H1 (cell line): Measurements from ENCODE around the gene ZNF644. TPM values are rescaled to one million over a fixed set of nuclear protein-coding genes. Genes with fewer than 3 reads are reported as not detected.

Experiments
- GTF2F1 ChIP-seq: IDR thresholded peaks from 2 replicates; pipeline ENCODE4 v1.6.1; 2012; ENCODE audit warnings: low read depth, low read length, improper control_type of control experiment, borderline replicate concordance
- HDAC6 ChIP-seq: IDR thresholded peaks from one replicate; pipeline ENCODE4 v1.7.1; 2012; ENCODE audit warnings: low read depth, mild to moderate bottlenecking, inconsistent platforms, low read length, moderate library complexity
- PHF8 ChIP-seq: fragments of 200-600 bp; sonication (generic); conservative IDR thresholded peaks from 2 replicates; pipeline ENCODE4 v1.7.1; 2012; ENCODE audit warnings: low read depth, mild to moderate bottlenecking, inconsistent platforms, low read length, moderate library complexity
- TAF7 ChIP-seq: optimal IDR thresholded peaks from 2 replicates; pipeline ENCODE3; 2011; ENCODE audit warnings: low read depth, mild to moderate bottlenecking, inconsistent platforms, low read length, moderate library complexity, borderline replicate concordance
- TEAD4 ChIP-seq: IDR thresholded peaks from 2 replicates; pipeline ENCODE4 v1.6.1; 2012; ENCODE audit warnings: low read depth, low read length, inconsistent platforms, mixed read lengths
- polyA plus RNA-seq, 7 experiments: library from polyadenylated mRNA; depleted of rRNA in 3 of 7; stranded (reverse) in 5 of 7; unstranded in 2 of 7; fragments of >200 nt in 5 of 7; fragments of 200-250 nt in 2 of 7; gene quantifications; 1 replicate in 5 of 7; 2 replicates in 1 of 7; 4 replicates in 1 of 7; pipeline versions ENCODE4 v1.2.1 to v1.2.3, GENCODE V29; 2011 to 2013; ENCODE audit warnings: missing spikeins in 2 of 7, mixed read lengths in 2 of 7
- total RNA-seq: library from RNA; stranded (reverse); fragmentation: NEBNext Ultra II Directional; extraction: Animal tissue kit (Norgen Biotek cat#: 25700); gene quantifications from 2 replicates; pipeline ENCODE4 v1.2.1, GENCODE V29; 2021

Gene ZNF644
- total and polyA plus RNA-seq, 2 of the 8 experiments (the other 6 are each of a cell fraction or from before 2014, with no cell fraction given), result 14.5 to 93.5 TPM

DNA sequence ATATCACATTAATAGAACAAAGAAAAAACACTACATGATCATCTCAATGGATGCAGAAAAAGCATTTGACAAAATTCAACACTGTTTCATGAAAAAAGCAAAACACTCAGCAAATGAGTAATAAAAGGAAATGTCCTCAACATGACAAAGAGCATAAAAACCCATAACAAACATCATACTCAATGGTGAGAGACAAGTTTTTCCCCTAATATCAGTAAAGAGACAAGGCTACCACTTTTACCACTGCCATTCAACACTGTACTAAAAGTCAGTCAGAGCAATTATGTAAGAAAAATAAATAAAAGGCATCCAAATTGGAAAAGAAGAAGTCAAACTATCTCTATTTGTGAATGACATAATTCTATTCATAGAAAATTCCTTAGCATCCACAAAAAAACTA, 64.3 kb downstream of the ZNF644 start (continued):
- TF ChIP-seq TEAD4, result no peak
- no peak for TF ChIP-seq GTF2F1
- TF ChIP-seq TAF7, result no peak
- no peak for TF ChIP-seq HDAC6
- TF ChIP-seq PHF8, result no peak
- TF ChIP-seq, all 59 proteins: peak for 0
